NK-92 treated with Interleukin-12 subunit alpha and Interleukin-12 subunit beta, amount 100 ng/mL, for 24 hours (cell line): ENCODE measurements around the gene FSIP1.

Experiments
- DNase-seq: peaks from one replicate; lab custom pipeline; 2025; lab: John Stamatoyannopoulos, UW

Gene FSIP1

DNA sequence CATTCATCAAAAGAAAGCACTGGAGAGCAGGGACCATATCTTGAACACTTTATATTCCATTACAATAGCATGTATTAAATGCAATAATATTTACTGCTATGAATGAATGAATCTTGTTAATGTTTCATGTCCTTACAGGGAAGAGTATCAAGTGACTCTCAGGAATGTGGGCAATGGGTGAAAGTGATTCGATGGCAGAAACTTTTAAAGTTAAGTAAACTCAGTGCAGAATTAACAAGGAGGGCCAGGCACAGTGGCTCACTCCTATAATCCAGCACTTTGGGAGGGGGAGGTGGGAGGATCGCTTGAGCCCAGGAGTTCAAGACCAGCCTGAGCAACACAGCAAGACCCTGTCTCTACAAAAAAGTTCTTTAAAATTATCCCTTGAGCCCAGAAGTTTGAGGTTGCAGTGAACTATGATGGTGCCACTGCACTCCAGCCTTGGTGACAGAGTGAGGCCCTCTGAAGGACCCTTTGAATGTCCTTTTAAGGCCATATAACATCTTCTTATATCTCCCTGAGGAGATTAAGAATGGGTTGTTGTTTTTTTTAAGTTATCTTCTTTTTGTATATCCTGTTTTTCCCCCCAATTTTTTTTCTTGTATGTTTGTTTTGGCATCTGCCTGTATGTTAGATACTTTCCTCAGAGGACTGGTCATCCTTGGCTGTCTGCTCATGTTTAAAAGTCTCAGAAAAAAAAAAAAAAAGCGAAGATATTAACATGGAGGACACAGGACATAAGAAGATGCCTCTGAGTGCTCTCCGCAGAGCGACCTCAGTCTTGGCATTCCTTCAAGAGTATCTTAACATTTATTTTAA lies 9.6 kb upstream of the FSIP1 start:
- DNase-seq, result no peak

- no peak for DNase-seq
These were observed 7.1 kb upstream of the FSIP1 start for GRCh38 chr15:39789736-39790135.

GRCh38 chr15:39788800-39789565 lies 6.3 kb upstream of the FSIP1 start:
- no peak for DNase-seq

DNA sequence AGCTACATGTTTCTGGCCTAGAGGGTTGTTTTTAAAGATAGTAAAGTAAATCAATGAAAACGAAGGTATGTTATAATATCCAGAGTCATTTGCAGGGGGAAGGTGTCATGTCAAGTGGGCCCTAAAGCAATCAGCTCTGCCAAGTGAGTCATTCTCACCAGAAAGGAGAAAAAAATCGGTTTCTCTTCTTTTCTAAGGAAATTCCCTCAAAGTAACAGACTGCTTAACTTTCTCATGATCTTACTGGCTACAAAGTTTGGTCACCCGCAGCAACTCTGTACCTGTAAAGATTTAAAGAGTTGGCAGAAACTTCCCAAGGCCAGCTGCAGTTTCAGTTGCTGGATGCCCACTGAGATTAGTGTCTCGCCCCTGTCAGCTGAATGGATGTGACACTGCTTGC lies 5.5 kb upstream of the FSIP1 start:
- peak; percentile 37 for DNase-seq

DNA sequence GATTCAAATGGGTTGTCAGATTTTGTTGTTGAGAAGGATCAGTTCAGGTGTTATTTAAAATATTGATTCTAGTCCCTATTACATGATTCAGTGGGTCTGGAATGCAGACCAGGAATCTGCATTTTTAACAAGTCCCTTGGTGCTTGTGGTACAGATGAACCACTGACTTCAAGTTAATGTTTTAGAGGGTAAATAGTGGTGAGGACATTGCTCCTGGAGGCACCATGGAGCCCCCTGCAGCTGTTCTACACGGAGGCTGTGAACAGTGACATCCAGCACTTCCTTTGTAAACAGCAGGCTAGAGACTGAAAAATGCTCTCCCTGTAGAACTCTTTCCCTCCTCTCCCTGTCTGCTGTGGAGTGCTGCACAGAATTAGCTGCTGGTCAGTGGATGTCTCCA lies 4.8 kb upstream of the FSIP1 start:
- DNase-seq, result no peak

GRCh38 chr15:39786447-39787056 lies 3.9 kb upstream of the FSIP1 start:
- no peak for DNase-seq

DNA sequence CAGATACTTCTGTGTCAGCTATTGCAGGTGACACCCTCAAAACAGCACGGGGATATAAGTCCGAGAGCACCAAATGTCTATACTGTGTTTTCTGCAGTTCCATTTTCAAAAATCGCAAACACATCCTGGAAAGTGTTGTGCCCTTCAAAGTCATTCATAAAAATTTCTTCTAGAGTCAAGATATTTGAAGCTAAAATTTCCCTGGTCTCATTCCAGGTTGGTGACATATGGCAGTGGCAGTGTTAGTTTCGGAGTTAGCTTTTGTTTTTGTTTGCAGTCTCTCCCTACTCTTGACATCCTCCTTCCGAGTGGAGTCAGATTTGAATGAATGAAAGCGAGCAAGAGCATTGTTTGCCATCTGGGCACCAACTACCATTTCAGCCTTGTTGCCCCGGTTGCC lies 3.2 kb upstream of the FSIP1 start:
- no peak for DNase-seq

DNA sequence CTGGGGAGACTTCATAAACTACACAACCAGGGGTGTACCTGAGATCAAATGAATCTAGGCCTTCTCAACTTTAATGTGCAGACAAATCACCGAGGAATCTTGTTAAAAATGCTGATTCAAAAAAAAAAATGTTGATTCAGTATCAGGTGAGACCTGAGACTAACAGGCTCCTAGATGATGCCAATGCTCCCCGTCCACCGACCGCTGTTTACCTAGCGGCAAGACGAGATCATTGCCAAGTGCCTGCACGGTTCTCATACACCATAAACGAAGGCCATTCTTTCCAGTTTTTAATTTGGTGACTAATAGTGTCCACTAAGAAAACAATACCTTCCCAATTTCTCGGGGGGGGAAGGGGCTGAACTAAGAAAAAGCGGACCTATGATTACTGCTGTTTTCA lies 2.5 kb upstream of the FSIP1 start:
- DNase-seq, result no peak

DNA sequence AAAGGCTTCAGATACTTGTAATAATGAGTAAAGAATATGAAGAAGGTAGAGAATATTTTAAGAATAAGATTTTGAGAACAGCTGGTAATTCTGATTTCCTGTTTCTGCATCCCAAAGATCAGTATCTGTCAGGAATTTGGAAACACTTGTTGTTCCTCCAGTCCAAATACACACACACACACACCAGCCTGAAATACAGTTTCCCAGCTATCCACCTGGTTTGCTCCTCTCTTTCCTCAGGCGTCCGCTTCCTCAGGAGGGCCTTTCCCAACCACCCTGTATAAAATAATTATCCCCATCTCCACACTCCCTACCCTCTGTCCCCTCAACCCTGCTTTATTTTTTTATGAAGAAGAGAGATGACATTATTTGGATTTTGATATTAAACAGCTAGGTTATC lies 2.0 kb upstream of the FSIP1 start:
- no peak for DNase-seq

DNA sequence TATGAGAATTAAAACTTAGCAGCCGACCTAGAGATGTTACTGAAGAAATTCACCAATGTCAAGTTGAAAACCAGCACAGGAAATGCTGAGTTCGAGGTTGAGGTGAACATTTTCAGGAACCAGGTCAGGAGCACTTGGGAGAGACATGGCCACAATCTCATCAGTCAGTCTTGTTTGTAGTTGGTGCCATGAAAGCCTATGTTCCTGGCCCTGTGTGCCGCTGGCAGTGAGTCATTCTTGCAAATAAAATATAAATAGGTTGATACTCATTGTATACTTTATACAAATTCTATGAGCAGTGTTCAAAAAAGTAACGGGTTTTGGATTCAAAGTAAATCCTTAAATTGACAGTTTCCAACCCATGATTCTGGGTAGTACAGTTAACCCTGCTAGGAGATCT lies 1.5 kb upstream of the FSIP1 start:
- no peak for DNase-seq

DNA sequence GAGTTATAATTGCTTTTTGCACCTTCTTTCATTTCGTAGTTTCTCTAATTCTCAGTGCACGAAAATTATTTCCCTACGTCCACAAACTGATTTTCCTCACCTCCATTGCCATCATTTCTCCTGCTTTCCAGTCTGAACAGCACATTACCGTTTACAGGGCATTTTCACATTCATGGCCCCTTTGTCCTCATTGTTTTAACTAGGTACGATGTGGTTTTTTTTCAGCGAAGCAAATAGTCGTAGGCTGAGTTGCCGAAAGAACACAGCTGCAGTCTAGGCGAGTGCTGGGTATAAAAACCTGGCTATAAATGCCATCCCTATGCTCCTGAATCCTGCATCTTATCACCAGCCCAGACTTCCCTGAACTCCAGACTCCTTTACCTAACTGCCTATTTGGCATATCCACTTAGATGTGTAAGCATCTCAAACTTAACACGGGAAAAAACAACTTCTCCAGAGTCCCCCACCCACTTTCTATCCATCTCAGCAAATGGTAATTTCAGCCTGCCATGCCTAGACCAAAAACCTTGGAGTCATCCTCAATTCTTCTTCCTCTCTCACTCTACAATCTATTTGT lies 691 bp upstream of the FSIP1 start:
- no peak for DNase-seq

- DNase-seq, result no peak
These were observed 706 bp downstream of the FSIP1 start for GRCh38 chr15:39781967-39782302.

DNA sequence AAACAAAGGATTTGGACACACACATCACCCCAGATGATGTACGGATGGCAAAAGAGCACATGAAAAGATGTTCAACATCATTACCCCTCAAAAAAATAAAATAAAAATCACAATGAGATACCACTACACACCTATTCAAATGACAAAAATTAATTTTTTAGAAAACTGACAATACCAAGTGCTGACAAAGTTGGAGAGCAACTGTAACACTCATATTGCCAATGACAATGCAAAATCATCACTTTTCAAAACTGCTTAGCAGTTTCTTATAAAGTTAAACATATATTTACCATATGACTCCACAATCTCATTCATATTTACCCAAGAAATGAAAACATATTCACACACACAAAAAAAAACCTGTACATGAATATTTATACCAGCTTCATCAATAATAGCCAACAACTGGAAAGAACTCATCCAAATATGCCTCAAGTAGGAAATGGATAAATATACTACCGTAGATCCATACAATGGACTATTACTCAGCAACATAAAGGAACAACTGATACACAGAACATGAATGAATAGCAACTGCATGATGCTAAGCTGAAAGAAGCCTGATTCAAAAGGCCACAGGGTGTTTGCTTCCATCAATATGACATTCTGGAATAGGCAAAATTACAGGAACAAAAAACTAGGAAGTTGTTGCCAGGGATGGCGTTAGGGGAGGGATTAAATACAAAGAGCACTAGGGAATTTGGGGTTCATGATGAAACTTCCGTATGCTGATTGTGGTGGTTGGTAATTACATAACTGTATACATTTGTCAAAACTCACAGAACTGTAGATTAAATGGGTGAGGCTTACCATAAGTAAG lies 1.3 kb downstream of the FSIP1 start:
- DNase-seq, result no peak

DNA sequence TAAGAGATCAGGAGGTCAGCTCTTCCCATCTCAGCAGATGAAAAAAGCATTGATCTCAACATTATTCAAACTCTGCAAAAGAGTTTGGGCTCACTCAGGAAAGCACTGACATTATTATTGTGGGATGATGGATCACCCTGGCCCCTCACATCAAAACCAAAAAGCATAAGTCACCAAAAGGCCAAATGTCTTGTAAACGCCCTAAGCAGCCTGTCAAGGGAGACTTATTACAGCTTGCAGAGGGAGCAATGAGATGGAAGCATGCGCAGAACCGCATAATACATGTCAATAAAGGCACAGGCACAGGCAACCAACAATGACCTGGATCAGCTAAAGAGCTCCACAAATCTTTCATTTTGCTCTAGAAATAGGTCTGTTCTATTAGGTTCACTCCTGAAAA lies 4.6 kb downstream of the FSIP1 start:
- DNase-seq, result no peak

DNA sequence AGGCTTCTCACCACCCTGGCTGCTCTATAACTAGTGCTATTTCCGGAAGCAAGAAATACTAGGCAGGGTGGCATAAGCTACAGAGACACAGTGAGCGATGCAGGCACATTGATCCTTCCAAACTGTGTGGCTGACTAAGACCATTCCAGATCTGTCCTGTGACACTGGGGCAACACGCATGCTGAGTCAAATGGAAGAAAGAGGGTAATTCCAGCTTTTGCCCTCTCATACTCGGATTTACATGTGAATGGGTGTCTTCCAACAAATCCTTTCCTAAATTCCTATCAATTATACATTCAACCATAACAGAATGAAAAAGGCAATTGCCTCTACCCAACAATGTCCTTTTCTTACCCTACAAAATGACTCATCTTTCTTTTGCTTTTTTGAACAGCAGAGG lies 5.1 kb downstream of the FSIP1 start:
- DNase-seq, result no peak

GRCh38 chr15:39776068-39776467 lies 6.6 kb downstream of the FSIP1 start:
- DNase-seq, result no peak

- DNase-seq, result no peak
These were observed 7.9 kb downstream of the FSIP1 start for GRCh38 chr15:39774688-39775267.

DNA sequence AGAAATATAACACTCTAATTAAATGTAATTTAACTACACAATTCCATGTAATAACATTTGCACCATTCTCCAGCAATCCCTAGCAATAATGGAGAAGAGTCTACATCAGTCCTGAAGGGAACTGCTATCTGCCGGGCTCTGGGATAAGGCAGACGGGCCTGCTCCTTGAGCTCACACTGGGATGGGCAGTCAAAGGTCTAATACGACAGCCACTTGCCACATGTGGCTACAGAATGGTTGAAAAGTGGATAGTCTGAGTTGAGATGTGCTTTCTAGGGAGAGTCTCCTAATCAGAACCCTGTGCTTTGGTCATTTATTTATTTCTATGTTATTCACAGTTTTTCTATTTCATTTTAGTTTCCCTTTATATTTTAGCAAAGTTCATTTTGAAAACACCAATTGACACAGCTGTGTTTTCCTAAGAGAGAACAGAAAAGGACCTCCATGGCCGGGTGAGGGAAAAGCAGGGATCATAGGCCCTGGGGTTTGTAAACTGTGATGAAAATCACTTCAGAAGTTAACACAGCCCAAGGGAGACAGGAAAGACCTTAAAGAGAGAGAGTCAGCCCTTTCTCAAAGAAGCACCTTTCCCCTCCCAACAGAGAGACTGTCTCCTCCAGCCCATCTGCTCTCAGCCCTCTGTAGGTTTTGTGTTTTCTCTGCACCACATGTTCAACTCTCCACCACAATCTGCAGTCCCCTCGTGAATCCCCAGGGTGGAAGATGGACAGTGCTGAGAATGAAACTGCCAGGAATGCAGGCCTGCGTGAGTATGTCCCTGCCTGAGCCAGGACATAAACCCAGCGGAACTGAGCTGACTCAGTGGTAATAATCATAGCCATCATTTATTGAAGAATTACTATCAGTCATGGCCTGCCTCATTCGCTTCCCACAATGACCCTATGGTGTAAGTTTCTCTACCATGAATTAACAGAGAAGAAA lies 11.6 kb downstream of the FSIP1 start:
- DNase-seq, result no peak

GRCh38 chr15:39767921-39768320 lies 14.7 kb downstream of the FSIP1 start:
- DNase-seq, result no peak

- DNase-seq, result no peak
These were observed 21.6 kb downstream of the FSIP1 start for GRCh38 chr15:39761006-39761405.
